HG03280 (cell line): ENCODE data around the gene MYO5A.
A peak's percentile ranks its signal among the peaks of the same experiment; 100 is the strongest.
"Not testable (repeated sequence)": the region's sequence is repeated elsewhere in the genome, so short reads cannot be mapped to it uniquely, and the experiment has no call there.

Experiments
- ATAC-seq: cut with Tn5 transposase; IDR thresholded peaks from one replicate; pipeline ENCODE4 v1.9.1; 2021; ENCODE audit warnings: mild to moderate bottlenecking, moderate library complexity; ENCODE audit not compliant: unreplicated experiment

MYO5A gene

GRCh38 chr15:52466134-52466701 lies 62.5 kb downstream of the MYO5A start:
- peak; percentile 94 for ATAC-seq

- ATAC-seq = peak; percentile 50
Observed at GRCh38 chr15:52464478-52464877, 64.2 kb downstream of the MYO5A start.

- ATAC-seq = no peak
Observed at GRCh38 chr15:52464040-52464439, 64.6 kb downstream of the MYO5A start.

GRCh38 chr15:52463638-52464037 lies 65.0 kb downstream of the MYO5A start:
- no peak for ATAC-seq

GRCh38 chr15:52462806-52463360 lies 65.8 kb downstream of the MYO5A start:
- no peak for ATAC-seq

- not testable (repeated sequence) for ATAC-seq
Observed at GRCh38 chr15:52459701-52460100, 69.0 kb downstream of the MYO5A start.

GRCh38 chr15:52459265-52459664 lies 69.4 kb downstream of the MYO5A start:
- ATAC-seq = not testable (repeated sequence)

GRCh38 chr15:52448011-52448890 lies 80.4 kb downstream of the MYO5A start:
- no peak for ATAC-seq

GRCh38 chr15:52445954-52446353 lies 82.7 kb downstream of the MYO5A start:
- no peak for ATAC-seq

GRCh38 chr15:52445553-52445952 lies 83.1 kb downstream of the MYO5A start:
- no peak for ATAC-seq

- ATAC-seq = not testable (repeated sequence)
Observed at GRCh38 chr15:52443205-52443604, 85.5 kb downstream of the MYO5A start.

- no peak for ATAC-seq
Observed at GRCh38 chr15:52441841-52442240, 86.8 kb downstream of the MYO5A start.

GRCh38 chr15:52440946-52441345 lies 87.7 kb downstream of the MYO5A start:
- no peak for ATAC-seq

GRCh38 chr15:52440414-52440813 lies 88.3 kb downstream of the MYO5A start:
- ATAC-seq = no peak

GRCh38 chr15:52439470-52439869 lies 89.2 kb downstream of the MYO5A start:
- no peak for ATAC-seq

GRCh38 chr15:52439042-52439441 lies 89.6 kb downstream of the MYO5A start:
- ATAC-seq = not testable (repeated sequence)

GRCh38 chr15:52438047-52438446 lies 90.6 kb downstream of the MYO5A start:
- ATAC-seq = no peak

- no peak for ATAC-seq
Observed at GRCh38 chr15:52437646-52438045, 91.0 kb downstream of the MYO5A start.

- ATAC-seq = no peak
Observed at GRCh38 chr15:52436981-52437380, 91.7 kb downstream of the MYO5A start.

GRCh38 chr15:52434885-52435284 lies 93.8 kb downstream of the MYO5A start:
- no peak for ATAC-seq

- ATAC-seq = no peak
Observed at GRCh38 chr15:52428297-52428696, 100.4 kb downstream of the MYO5A start.

GRCh38 chr15:52427804-52428203 lies 100.9 kb downstream of the MYO5A start:
- ATAC-seq = no peak
